Stomach (tissue), 9 donors: ENCODE results near the gene DENND5A. TPM values are rescaled to one million over a fixed set of nuclear protein-coding genes. Genes with fewer than 3 reads are reported as not detected.

Experiments used
- DNase-seq, 2 donors: peaks; one replicate each; pipeline versions ENCODE4 v3.0.0 to v3.0.0-alpha.2; 2013 to 2019
- H3K27ac ChIP-seq, 5 donors: fragments of 200-600 bp in 4 of 5; sonication (generic) in 4 of 5; one replicate each; pipeline ENCODE4 v1.5.1; 2013 to 2019; ENCODE audit warnings: mild to moderate bottlenecking in 1 of 5, moderate library complexity in 1 of 5
- H3K27me3 ChIP-seq, 3 donors: fragments of 200-600 bp; sonication (generic); one replicate each; pipeline ENCODE4 v1.5.1; 2017 to 2019; ENCODE audit warnings: mixed run types in 1 of 3
- H3K36me3 ChIP-seq, 4 donors: fragments of 200-600 bp; sonication (generic); 1 replicate in 3 of 4; 2 replicates in 1 of 4; pipeline ENCODE4 v1.5.1; 2016 to 2019
- H3K4me1 ChIP-seq, 4 donors: fragments of 200-600 bp; sonication (generic); one replicate each; pipeline ENCODE4 v1.5.1; 2016 to 2019
- H3K4me3 ChIP-seq, 4 donors: fragments of 200-600 bp; sonication (generic) in 3 of 4; one replicate each; pipeline ENCODE4 v1.5.1; 2016 to 2019; ENCODE audit warnings: mild to moderate bottlenecking in 1 of 4
- H3K9me3 ChIP-seq, 4 donors: fragments of 200-600 bp; sonication (generic); one replicate each; pipeline ENCODE4 v1.5.1; 2016 to 2019
- CTCF ChIP-seq, 7 experiments: fragments of 450-650 bp in 4 of 7; fragments of 200-600 bp in 3 of 7; sonication (generic) in 3 of 7; IDR thresholded peaks; one replicate each; pipeline ENCODE4 v1.5.1; 2016 to 2019; ENCODE audit warnings: antibody characterized with exemption in 7 of 7, control low read depth in 2 of 7, mild to moderate bottlenecking in 1 of 7
- EP300 ChIP-seq: sonication (generic); formaldehyde crosslinking; IDR thresholded peaks from one replicate; pipeline ENCODE4 v1.6.1; 2017; ENCODE audit warnings: antibody characterized with exemption
- POLR2A ChIP-seq, 4 donors: fragments of 450-650 bp; IDR thresholded peaks; one replicate each; pipeline ENCODE4 v1.6.1; 2016; ENCODE audit warnings: antibody characterized with exemption in 4 of 4, control low read depth in 2 of 4, mild to moderate bottlenecking in 1 of 4, moderate library complexity in 1 of 4
- POLR2AphosphoS5 ChIP-seq, 3 donors: sonication (generic); formaldehyde crosslinking; IDR thresholded peaks; one replicate each; pipeline ENCODE4 v1.6.1; 2016; ENCODE audit warnings: antibody characterized with exemption in 3 of 3
- WGBS, 5 donors: extraction: QIAGEN DNeasy Blood & Tissue Kit in 3 of 5; methylation state at CpG; one replicate each; pipeline versions ENCODE4 v1.1.5 to v1.1.7; 2013 to 2018; 5-methylcytosine and 5-hydroxymethylcytosine counted together
- intact Hi-C: fragments of 100-400 bp; cut with DNase I; formaldehyde crosslinking; loops from one replicate; pipeline ENCODE4 v1.15.1; 2023; ENCODE audit warnings: low total_unique reads
- polyA plus RNA-seq, 3 donors: library from polyadenylated mRNA; stranded (reverse); fragments of 200-250 nt; gene quantifications; one replicate each; pipeline ENCODE4 v1.2.3, GENCODE V29; 2013
- total RNA-seq, 5 donors: library from RNA; depleted of rRNA; stranded (reverse); fragments of >200 nt; gene quantifications; one replicate each; pipeline versions ENCODE4 v1.1.0 to v1.2.3, GENCODE V29; 2014 to 2016
- donor health status: healthy with polysubstance abuse.
- donor health status: Bipolar disorder and iron deficiency.
- donor health status: healthy.

Gene DENND5A
- total and polyA plus RNA-seq, 8 donors, result 14.8 to 152 (median 42.3) TPM

DNA sequence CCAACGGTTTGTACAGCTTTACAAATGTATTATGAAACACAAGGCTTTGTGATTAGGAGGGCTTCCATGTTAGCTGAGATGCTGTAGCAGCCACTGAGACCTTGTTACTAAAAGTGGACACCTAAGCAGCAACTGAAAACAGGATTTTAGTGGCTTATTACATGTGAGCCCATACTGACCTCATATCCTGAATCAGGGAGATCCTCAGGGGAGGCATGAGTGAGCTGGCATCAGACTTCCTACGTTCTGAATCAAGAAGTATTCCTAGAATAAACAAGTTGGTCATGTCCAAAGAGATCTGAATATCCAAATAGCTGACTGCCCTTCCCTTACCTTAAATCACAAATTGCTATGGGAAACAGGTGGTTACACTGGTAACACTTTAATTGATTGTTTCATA is 114.6 kb downstream of the DENND5A start:
- no peak for DNase-seq
- peaks cover 32 to 83% (median 76%) of the 10 kb centered on the region in 4 donors for H3K36me3 ChIP-seq
- H3K27me3 ChIP-seq, result no peaks in the 10 kb centered on the region
- TF ChIP-seq EP300 (no peak), CTCF (IDR thresholded peaks at IDR 0.05) (no peak), POLR2A (IDR thresholded peaks at IDR 0.05) (no peak), POLR2AphosphoS5 (IDR thresholded peaks at IDR 0.05) (no peak)
- 65 to 76% (median 69%) methylated on average over 2 of the region's 2 CpGs for WGBS, 5 donors
- intact Hi-C loops, result no loop called here
- no peaks in the 10 kb centered on the region for H3K4me1 ChIP-seq
- no peak overlapping the region for H3K4me3 ChIP-seq
- no peaks in the 10 kb centered on the region for H3K9me3 ChIP-seq
- H3K27ac ChIP-seq, result no peak overlapping the region

GRCh38 chr11:9148727-9149126 is 116.4 kb downstream of the DENND5A start:
- H3K27me3 ChIP-seq, result no peaks in the 10 kb centered on the region
- H3K27ac ChIP-seq, result no peak overlapping the region
- H3K4me3 ChIP-seq, result no peak overlapping the region
- peaks cover 49 to 92% (median 91%) of the 10 kb centered on the region in 4 donors for H3K36me3 ChIP-seq
- no peaks in the 10 kb centered on the region for H3K9me3 ChIP-seq
- no peak for DNase-seq
- H3K4me1 ChIP-seq, result no peaks in the 10 kb centered on the region
- intact Hi-C loops, result no loop called here
- 96 to 100% (median 98%) methylated on average over 2 of the region's 2 CpGs for WGBS, 5 donors
- TF ChIP-seq POLR2A (IDR thresholded peaks at IDR 0.05) (no peak), CTCF (IDR thresholded peaks at IDR 0.05) (no peak)

- TF ChIP-seq POLR2AphosphoS5 (IDR thresholded peaks at IDR 0.05), result no peak
- TF ChIP-seq CTCF (IDR thresholded peaks at IDR 0.05), result no peak
- TF ChIP-seq POLR2A (IDR thresholded peaks at IDR 0.05), result no peak
- no peak for TF ChIP-seq EP300
- Histone ChIP-seq H3K36me3 (peaks cover 52 to 99% (median 98%) of the 10 kb centered on the region in 4 donors), H3K27me3 (no peaks in the 10 kb centered on the region), H3K9me3 (no peaks in the 10 kb centered on the region), H3K27ac (no peak overlapping the region), H3K4me1 (no peaks in the 10 kb centered on the region), H3K4me3 (no peak overlapping the region)
- intact Hi-C loops, result no loop called here
- no peak for DNase-seq
- WGBS, 5 donors, result 95 to 100% (median 99%) methylated on average over 2 of the region's 2 CpGs
Measured at GRCh38 chr11:9148035-9148434, 117.1 kb downstream of the DENND5A start.

DNA sequence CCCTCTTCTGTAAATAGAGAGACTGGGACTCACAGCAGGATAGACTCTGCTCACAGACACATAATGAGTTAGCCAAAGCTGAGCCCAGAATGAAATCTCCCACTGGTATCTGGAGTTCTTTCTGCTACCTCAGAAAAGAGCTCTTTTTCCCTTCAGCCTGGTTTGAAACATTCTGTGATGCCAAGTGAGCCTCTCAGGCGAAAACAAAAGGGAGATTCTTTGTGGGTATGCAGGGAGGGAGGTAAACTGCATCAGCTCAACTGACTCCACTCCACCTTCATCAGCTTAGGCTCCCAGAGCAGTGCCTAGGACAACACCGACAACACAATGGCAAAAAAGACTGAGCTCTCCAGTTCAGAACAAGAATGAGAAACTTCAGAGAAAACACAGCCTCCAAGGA is 118.7 kb downstream of the DENND5A start:
- Histone ChIP-seq H3K27me3 (no peaks in the 10 kb centered on the region), H3K4me1 (no peaks in the 10 kb centered on the region), H3K27ac (no peak overlapping the region), H3K4me3 (no peak overlapping the region), H3K36me3 (peaks cover 57 to 100% (median 99%) of the 10 kb centered on the region in 4 donors), H3K9me3 (no peaks in the 10 kb centered on the region)
- TF ChIP-seq CTCF (IDR thresholded peaks at IDR 0.05) (no peak), POLR2A (IDR thresholded peaks at IDR 0.05) (no peak), POLR2AphosphoS5 (IDR thresholded peaks at IDR 0.05) (no peak), EP300 (no peak)
- 94 to 100% (median 96%) methylated on average over 2 of the region's 2 CpGs for WGBS, 5 donors
- DNase-seq, result no peak
- intact Hi-C loops, result no loop called here
